ENCODE data around the gene MEIS1. TPM values are rescaled to one million over a fixed set of nuclear protein-coding genes. Genes with fewer than 3 reads are reported as not detected.

Gene MEIS1
- total RNA-seq, 2 experiments from 2014 or later = 5.4 to 7.3 TPM

DNA sequence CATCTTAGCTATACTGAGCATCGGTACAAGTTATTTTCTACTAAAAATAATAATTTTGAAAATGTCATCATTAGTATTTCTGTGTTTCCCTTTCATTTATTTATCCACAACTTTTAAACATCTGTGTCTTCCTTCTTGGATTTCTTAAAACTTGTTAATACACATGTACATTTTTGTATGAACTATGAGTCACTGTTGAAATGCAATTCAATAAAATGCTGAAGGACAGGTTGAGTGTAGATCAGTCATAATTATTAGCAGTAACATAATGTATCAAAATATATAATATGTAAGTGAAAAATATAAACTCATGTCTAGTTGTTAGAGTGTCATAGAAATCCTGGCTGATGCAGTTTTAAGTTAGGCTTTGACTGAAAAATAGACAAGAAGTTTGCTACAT, 115.9 kb downstream of the MEIS1 start:
- no peaks in the 10 kb centered on the region for H4K20me1 ChIP-seq (ENCODE audit: insufficient read depth, low read length)
- intact Hi-C loops (cut with micrococcal nuclease; ENCODE audit: unreplicated experiment) = no loop called here
- H3K36me3 ChIP-seq (ENCODE audit: insufficient read depth, low read length) = no peaks in the 10 kb centered on the region
- H3K9me2 ChIP-seq (ENCODE audit: insufficient read depth, low read length) = no peaks in the 10 kb centered on the region
- no peak overlapping the region for H3K4me3 ChIP-seq (ENCODE audit: low read depth, low read length, poor library complexity, severe bottlenecking)
- TF ChIP-seq EZH2phosphoT487 (IDR thresholded peaks at IDR 0.05; ENCODE audit: borderline replicate concordance, low read depth, low read length) = no peak
- TF ChIP-seq, protein P1, sequence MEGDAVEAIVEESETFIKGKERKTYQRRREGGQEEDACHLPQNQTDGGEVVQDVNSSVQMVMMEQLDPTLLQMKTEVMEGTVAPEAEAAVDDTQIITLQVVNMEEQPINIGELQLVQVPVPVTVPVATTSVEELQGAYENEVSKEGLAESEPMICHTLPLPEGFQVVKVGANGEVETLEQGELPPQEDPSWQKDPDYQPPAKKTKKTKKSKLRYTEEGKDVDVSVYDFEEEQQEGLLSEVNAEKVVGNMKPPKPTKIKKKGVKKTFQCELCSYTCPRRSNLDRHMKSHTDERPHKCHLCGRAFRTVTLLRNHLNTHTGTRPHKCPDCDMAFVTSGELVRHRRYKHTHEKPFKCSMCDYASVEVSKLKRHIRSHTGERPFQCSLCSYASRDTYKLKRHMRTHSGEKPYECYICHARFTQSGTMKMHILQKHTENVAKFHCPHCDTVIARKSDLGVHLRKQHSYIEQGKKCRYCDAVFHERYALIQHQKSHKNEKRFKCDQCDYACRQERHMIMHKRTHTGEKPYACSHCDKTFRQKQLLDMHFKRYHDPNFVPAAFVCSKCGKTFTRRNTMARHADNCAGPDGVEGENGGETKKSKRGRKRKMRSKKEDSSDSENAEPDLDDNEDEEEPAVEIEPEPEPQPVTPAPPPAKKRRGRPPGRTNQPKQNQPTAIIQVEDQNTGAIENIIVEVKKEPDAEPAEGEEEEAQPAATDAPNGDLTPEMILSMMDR (conservative IDR thresholded peaks at IDR 0.05; ENCODE audit: low read length) = no peak
- no peaks in the 10 kb centered on the region for H3K9me3 ChIP-seq (ENCODE audit: low read length)
- ChIA-PET POLR2A (no interaction called here), CTCF (ENCODE audit: unreplicated experiment) (no interaction called here)
- no peak overlapping the region for H3K27ac ChIP-seq (ENCODE audit: low read depth, low read length, poor library complexity, severe bottlenecking)
- BruUV-seq (replicated peaks) = no TSS peak
- H3K4me2 ChIP-seq (ENCODE audit: low read length) = no peak overlapping the region
- no peak for DNase-seq (ENCODE audit: low spot score)
- H2AFZ ChIP-seq (ENCODE audit: low read length) = no peak overlapping the region
- no peaks in the 10 kb centered on the region for H3K79me2 ChIP-seq (ENCODE audit: insufficient read depth, low read depth, low read length)
- H3K4me1 ChIP-seq (ENCODE audit: insufficient read depth, low read length, poor library complexity, severe bottlenecking) = no peaks in the 10 kb centered on the region

DNA sequence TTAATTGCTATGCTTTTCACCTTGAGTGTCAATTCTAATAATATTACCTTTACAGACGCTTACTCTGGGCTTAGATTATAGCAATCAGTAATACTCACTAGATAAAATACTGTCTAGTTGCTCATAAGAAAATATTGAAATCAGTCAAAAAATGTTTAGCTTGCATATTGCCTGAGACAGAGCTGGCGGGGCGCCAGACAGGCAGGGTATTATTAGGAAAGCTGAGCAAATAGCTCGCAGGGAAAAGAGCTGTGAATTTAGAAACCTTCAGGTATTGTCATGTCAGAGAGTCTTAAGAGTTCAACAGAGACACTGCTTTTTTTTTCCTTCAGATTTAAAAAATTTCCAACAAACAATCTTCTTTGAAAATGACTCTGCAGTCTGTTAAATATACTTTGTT, 118.4 kb downstream of the MEIS1 start:
- DNase-seq (ENCODE audit: low spot score) = no peak
- H3K36me3 ChIP-seq (ENCODE audit: insufficient read depth, low read length) = no peaks in the 10 kb centered on the region
- H4K20me1 ChIP-seq (ENCODE audit: insufficient read depth, low read length) = no peaks in the 10 kb centered on the region
- H2AFZ ChIP-seq (ENCODE audit: low read length) = no peak overlapping the region
- TF ChIP-seq, protein P1 (conservative IDR thresholded peaks at IDR 0.05; ENCODE audit: low read length) = no peak
- no peak for TF ChIP-seq EZH2phosphoT487 (IDR thresholded peaks at IDR 0.05; ENCODE audit: borderline replicate concordance, low read depth, low read length)
- no peaks in the 10 kb centered on the region for H3K9me2 ChIP-seq (ENCODE audit: insufficient read depth, low read length)
- intact Hi-C loops (cut with micrococcal nuclease; ENCODE audit: unreplicated experiment) = no loop called here
- BruUV-seq (replicated peaks) = no TSS peak
- H3K9me3 ChIP-seq (ENCODE audit: low read length) = no peaks in the 10 kb centered on the region
- H3K27ac ChIP-seq (ENCODE audit: low read depth, low read length, poor library complexity, severe bottlenecking) = no peak overlapping the region
- no peaks in the 10 kb centered on the region for H3K79me2 ChIP-seq (ENCODE audit: insufficient read depth, low read depth, low read length)
- H3K4me1 ChIP-seq (ENCODE audit: insufficient read depth, low read length, poor library complexity, severe bottlenecking) = no peaks in the 10 kb centered on the region
- no peak overlapping the region for H3K4me2 ChIP-seq (ENCODE audit: low read length)
- CTCF ChIA-PET (ENCODE audit: unreplicated experiment) = no interaction called here
- POLR2A ChIA-PET = interaction anchor here (0.6 to 1.5 kb wide), 4 partner anchors 16 to 1498 kb away, joined by 3 to 6 read pairs (median 3); no protein-coding TSS in a partner anchor
- H3K4me3 ChIP-seq (ENCODE audit: low read depth, low read length, poor library complexity, severe bottlenecking) = no peak overlapping the region

DNA sequence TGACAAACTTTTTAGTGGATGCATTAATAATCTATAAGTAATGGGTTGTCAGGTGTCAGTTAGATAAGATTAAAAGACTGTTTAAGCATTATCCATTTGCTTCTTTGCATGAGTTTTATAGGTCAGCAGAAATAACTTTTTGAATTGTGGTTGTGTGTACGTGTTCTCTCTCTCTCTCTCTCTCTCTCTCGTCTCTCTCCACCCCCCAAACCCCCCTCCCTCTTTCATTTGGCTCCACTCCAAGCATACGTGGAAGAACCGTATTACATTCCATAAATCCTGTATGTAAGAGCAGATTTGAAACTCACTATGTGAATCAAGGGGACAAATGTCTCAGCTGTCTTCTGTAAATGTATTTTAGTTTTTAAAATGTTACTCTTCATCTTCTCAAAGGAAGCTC, 120.2 kb downstream of the MEIS1 start:
- POLR2A ChIA-PET = interaction anchor here (0.6 kb wide), 1 partner anchor 146 kb away, joined by 3 read pairs; no protein-coding TSS in a partner anchor
- Histone ChIP-seq H2AFZ (ENCODE audit: low read length) (no peak overlapping the region), H3K9me2 (ENCODE audit: insufficient read depth, low read length) (no peaks in the 10 kb centered on the region), H4K20me1 (ENCODE audit: insufficient read depth, low read length) (no peaks in the 10 kb centered on the region), H3K4me2 (ENCODE audit: low read length) (no peak overlapping the region), H3K9me3 (ENCODE audit: low read length) (no peaks in the 10 kb centered on the region), H3K36me3 (ENCODE audit: insufficient read depth, low read length) (no peaks in the 10 kb centered on the region), H3K27ac (ENCODE audit: low read depth, low read length, poor library complexity, severe bottlenecking) (no peak overlapping the region), H3K4me1 (ENCODE audit: insufficient read depth, low read length, poor library complexity, severe bottlenecking) (no peaks in the 10 kb centered on the region), H3K79me2 (ENCODE audit: insufficient read depth, low read depth, low read length) (no peaks in the 10 kb centered on the region), H3K4me3 (ENCODE audit: low read depth, low read length, poor library complexity, severe bottlenecking) (no peak overlapping the region)
- CTCF ChIA-PET (ENCODE audit: unreplicated experiment) = no interaction called here
- DNase-seq (ENCODE audit: low spot score) = no peak
- BruUV-seq (replicated peaks) = no TSS peak
- intact Hi-C loops (cut with micrococcal nuclease; ENCODE audit: unreplicated experiment) = no loop called here
- TF ChIP-seq EZH2phosphoT487 (IDR thresholded peaks at IDR 0.05; ENCODE audit: borderline replicate concordance, low read depth, low read length) = no peak
- TF ChIP-seq, protein P1 (conservative IDR thresholded peaks at IDR 0.05; ENCODE audit: low read length) = no peak
